Esophagus muscularis mucosa (tissue), 4 donors: Measurements from ENCODE around the gene DNAJC3.

Experiments
- CTCF ChIP-seq, 3 experiments: fragments of 200-600 bp in 2 of 3; fragments of 450-650 bp in 1 of 3; sonication (generic) in 2 of 3; IDR thresholded peaks; one replicate each; pipeline ENCODE4 v1.5.1; 2017 to 2019; ENCODE audit warnings: antibody characterized with exemption in 3 of 3, mild to moderate bottlenecking in 2 of 3, moderate library complexity in 1 of 3
- EP300 ChIP-seq: sonication (generic); formaldehyde crosslinking; IDR thresholded peaks from one replicate; pipeline ENCODE4 v1.6.1; 2017; ENCODE audit warnings: antibody characterized with exemption
- POLR2AphosphoS5 ChIP-seq, 2 donors: sonication (generic); formaldehyde crosslinking; IDR thresholded peaks; one replicate each; pipeline ENCODE4 v1.6.1; 2017; ENCODE audit warnings: antibody characterized with exemption in 2 of 2

GRCh38 chr13:95833719-95834118, 156.8 kb downstream of the DNAJC3 start:
- TF ChIP-seq CTCF (IDR thresholded peaks at IDR 0.05) (no peak), EP300 (no peak), POLR2AphosphoS5 (IDR thresholded peaks at IDR 0.05) (no peak)
